HepG2 (cell line): Measurements from ENCODE around the gene LIM2. TPM values are rescaled to one million over a fixed set of nuclear protein-coding genes. Genes with fewer than 3 reads are reported as not detected.
A peak's percentile ranks its signal among the peaks of the same experiment; 100 is the strongest.

ENCODE experiments used
- CEBPB ChIP-seq: IDR thresholded peaks from 2 replicates; pipeline ENCODE4 v1.6.1; 2011; ENCODE audit warnings: low read depth, low read length, improper control_type of control experiment, borderline replicate concordance
- HNRNPL ChIP-seq: fragments of 200-400 bp; formaldehyde crosslinking; IDR thresholded peaks from 2 replicates; pipeline ENCODE4 v1.6.1; 2017; ENCODE audit warnings: mild to moderate bottlenecking, low read depth, low read length
- IKZF1 ChIP-seq: fragments of 450-650 bp; IDR thresholded peaks from 2 replicates; pipeline ENCODE4 v1.7.1; 2016
- KDM2A ChIP-seq: sonication (generic); formaldehyde crosslinking; IDR thresholded peaks from 2 replicates; pipeline ENCODE4 v1.4.0; 2020; ENCODE audit warnings: low read depth, missing genetic modification reagents, borderline replicate concordance
- KDM5B ChIP-seq: sonication (generic); formaldehyde crosslinking; IDR thresholded peaks from 2 replicates; pipeline ENCODE4 v1.4.0; 2020; ENCODE audit warnings: missing genetic modification reagents, mild to moderate bottlenecking, borderline replicate concordance
- MAFK ChIP-seq, 2 experiments: IDR thresholded peaks in 1 of 2; conservative IDR thresholded peaks in 1 of 2; 2 replicates each; pipeline ENCODE4 v1.6.1; 2011; ENCODE audit warnings: improper control_type of control experiment in 2 of 2, low read length in 2 of 2
- MTF2 ChIP-seq: sonication (generic); formaldehyde crosslinking; IDR thresholded peaks from 2 replicates; pipeline ENCODE4 v1.5.0; 2020; ENCODE audit warnings: missing genetic modification reagents, borderline replicate concordance
- PITX1 ChIP-seq: sonication (generic); formaldehyde crosslinking; IDR thresholded peaks from 2 replicates; pipeline ENCODE4 v1.5.1; 2020; ENCODE audit warnings: mild to moderate bottlenecking, missing genetic modification reagents
- TBX3 ChIP-seq: fragments of 450-650 bp; IDR thresholded peaks from 2 replicates; pipeline ENCODE4 v1.6.1; 2017; ENCODE audit warnings: antibody characterized with exemption, mild to moderate bottlenecking, inconsistent platforms, borderline replicate concordance
- TGIF2 ChIP-seq: IDR thresholded peaks from 2 replicates; pipeline ENCODE4 v1.6.1; 2016; ENCODE audit warnings: control low read depth, missing compliant biosample characterization
- TP53 ChIP-seq: sonication (generic); formaldehyde crosslinking; conservative IDR thresholded peaks from 2 replicates; pipeline ENCODE4 v1.4.0; 2020; ENCODE audit warnings: missing genetic modification reagents
- ZBTB21 ChIP-seq: sonication (generic); formaldehyde crosslinking; IDR thresholded peaks from 2 replicates; pipeline ENCODE4 v1.4.0; 2020; ENCODE audit warnings: missing genetic modification reagents
- ZEB1 ChIP-seq: IDR thresholded peaks from 2 replicates; pipeline ENCODE4 v1.6.1; 2012; ENCODE audit warnings: mild to moderate bottlenecking, low read depth, inconsistent platforms; ENCODE audit not compliant: insufficient replicate concordance
- ZFAT ChIP-seq: sonication (generic); formaldehyde crosslinking; conservative IDR thresholded peaks from 2 replicates; pipeline ENCODE4 v1.8.1; 2023; ENCODE audit warnings: missing genetic modification reagents, inconsistent platforms
- ZNF234 ChIP-seq: sonication (generic); formaldehyde crosslinking; conservative IDR thresholded peaks from 2 replicates; pipeline ENCODE4 v1.5.1; 2020; ENCODE audit warnings: mild to moderate bottlenecking, missing genetic modification reagents
- ZNF337 ChIP-seq: sonication (generic); formaldehyde crosslinking; IDR thresholded peaks from 2 replicates; pipeline ENCODE4 v1.5.1; 2020; ENCODE audit warnings: missing genetic modification reagents, low read depth, mild to moderate bottlenecking, borderline replicate concordance
- ZNF343 ChIP-seq: sonication (generic); formaldehyde crosslinking; IDR thresholded peaks from 2 replicates; pipeline ENCODE4 v1.4.0; 2020; ENCODE audit warnings: mild to moderate bottlenecking, missing genetic modification reagents
- ZNF484 ChIP-seq: sonication (generic); formaldehyde crosslinking; IDR thresholded peaks from 2 replicates; pipeline ENCODE4 v1.5.1; 2020; ENCODE audit warnings: mild to moderate bottlenecking, low read depth, missing genetic modification reagents, borderline replicate concordance
- ZNF674 ChIP-seq: sonication (generic); formaldehyde crosslinking; IDR thresholded peaks from 2 replicates; pipeline ENCODE4 v1.5.0; 2020; ENCODE audit warnings: low read depth, mild to moderate bottlenecking, missing genetic modification reagents
- ZNF781 ChIP-seq: sonication (generic); formaldehyde crosslinking; IDR thresholded peaks from 2 replicates; pipeline ENCODE4 v1.5.1; 2020; ENCODE audit warnings: borderline replicate concordance, mild to moderate bottlenecking, missing genetic modification reagents; ENCODE audit errors: not compliant biosample characterization
- ZSCAN31 ChIP-seq: sonication (generic); formaldehyde crosslinking; IDR thresholded peaks from 2 replicates; pipeline ENCODE4 v1.5.0; 2020; ENCODE audit warnings: low read depth, mild to moderate bottlenecking, missing genetic modification reagents
- polyA plus RNA-seq, 8 experiments: library from polyadenylated mRNA; depleted of rRNA in 3 of 8; stranded (reverse) in 7 of 8; unstranded in 1 of 8; fragments of >200 nt; fragmentation: Illumina TruSeq in 4 of 8; extraction: Trizol in 4 of 8; gene quantifications; 2 replicates each; pipeline versions ENCODE4 v1.2.1 to v1.2.3, GENCODE V29; 2011 to 2016; ENCODE audit warnings: low read depth in 4 of 8, missing spikeins in 1 of 8, mixed read lengths in 1 of 8; ENCODE audit not compliant: insufficient read depth in 1 of 8
- total RNA-seq, 5 experiments: library from RNA; depleted of rRNA; stranded (reverse); fragments of >200 nt; fragmentation: Illumina TruSeq; extraction: Trizol; gene quantifications; 2 replicates each; pipeline ENCODE4 v1.2.3, GENCODE V29; 2016; ENCODE audit warnings: low read depth in 1 of 5
- TF ChIP-seq, protein P1 (sequence below): IDR thresholded peaks from 2 replicates; pipeline ENCODE4 v1.6.1; 2016; ENCODE audit warnings: missing genetic modification reagents, missing compliant biosample characterization
- TF ChIP-seq, protein P2 (sequence below), 2 experiments: sonication (generic) in 1 of 2; formaldehyde crosslinking in 1 of 2; IDR thresholded peaks; 2 replicates each; pipeline versions ENCODE4 v1.5.1 to v1.6.1; 2011 to 2020; ENCODE audit warnings: borderline replicate concordance in 1 of 2, low read depth in 1 of 2, low read length in 1 of 2, mild to moderate bottlenecking in 1 of 2, missing genetic modification reagents in 1 of 2, moderate library complexity in 1 of 2
- TF ChIP-seq, protein P3 (sequence below): sonication (generic); formaldehyde crosslinking; IDR thresholded peaks from 2 replicates; pipeline ENCODE4 v1.5.1; 2020; ENCODE audit warnings: mild to moderate bottlenecking, missing genetic modification reagents, moderate library complexity

The LIM2 gene
- total and polyA plus RNA-seq, 2 of the 13 experiments (the other 11 are each of a cell fraction or from before 2014, with no cell fraction given): 1.3 TPM; not detected in 1

- TF ChIP-seq HNRNPL (0 out of 2 replicates have a peak, but pooled peaks have one; percentile 24), TBX3 (no peak), ZNF484 (CRISPR knock-in tag) (peak; percentile 55; the same call in 1 of the 2 replicates), IKZF1 (no peak), ZNF781 (peak; percentile 99), ZSCAN31 (CRISPR knock-in tag) (peak; percentile 96), TGIF2 (CRISPR knock-in tag) (peak; percentile 97), PITX1 (CRISPR knock-in tag) (peak; percentile 82), ZNF337 (CRISPR knock-in tag) (no peak; the same call in 1 of the 2 replicates), ZEB1 (no peak), MAFK (conservative IDR thresholded peaks at IDR 0.05 in 1 of 2, IDR thresholded peaks at IDR 0.05 in 1 of 2; ENCODE audit: low read length in 2 of 2) (no peak), CEBPB (no peak), ZNF674 (CRISPR knock-in tag) (no peak), ZNF234 (peak; percentile 86; the same call in 1 of the 2 replicates), TP53 (CRISPR knock-in tag) (peak; percentile 78), ZFAT (CRISPR knock-in tag) (peak; percentile 82; the same call in 1 of the 2 replicates), MTF2 (no peak), KDM2A (CRISPR knock-in tag) (peak; percentile 97), ZBTB21 (CRISPR knock-in tag) (peak; percentile 79; the same call in 1 of the 2 replicates), ZNF343 (CRISPR knock-in tag) (peak; percentile 88), KDM5B (CRISPR knock-in tag) (peak; percentile 92)
- TF ChIP-seq, protein P1, sequence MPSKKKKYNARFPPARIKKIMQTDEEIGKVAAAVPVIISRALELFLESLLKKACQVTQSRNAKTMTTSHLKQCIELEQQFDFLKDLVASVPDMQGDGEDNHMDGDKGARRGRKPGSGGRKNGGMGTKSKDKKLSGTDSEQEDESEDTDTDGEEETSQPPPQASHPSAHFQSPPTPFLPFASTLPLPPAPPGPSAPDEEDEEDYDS (CRISPR knock-in tag): peak; percentile 73
- TF ChIP-seq, protein P2, sequence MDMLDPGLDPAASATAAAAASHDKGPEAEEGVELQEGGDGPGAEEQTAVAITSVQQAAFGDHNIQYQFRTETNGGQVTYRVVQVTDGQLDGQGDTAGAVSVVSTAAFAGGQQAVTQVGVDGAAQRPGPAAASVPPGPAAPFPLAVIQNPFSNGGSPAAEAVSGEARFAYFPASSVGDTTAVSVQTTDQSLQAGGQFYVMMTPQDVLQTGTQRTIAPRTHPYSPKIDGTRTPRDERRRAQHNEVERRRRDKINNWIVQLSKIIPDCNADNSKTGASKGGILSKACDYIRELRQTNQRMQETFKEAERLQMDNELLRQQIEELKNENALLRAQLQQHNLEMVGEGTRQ (IDR thresholded peaks at IDR 0.05; ENCODE audit: low read depth, low read length): no peak
- TF ChIP-seq, protein P2 (CRISPR knock-in tag; IDR thresholded peaks at IDR 0.05; ENCODE audit: borderline replicate concordance): no peak
- TF ChIP-seq, protein P3, sequence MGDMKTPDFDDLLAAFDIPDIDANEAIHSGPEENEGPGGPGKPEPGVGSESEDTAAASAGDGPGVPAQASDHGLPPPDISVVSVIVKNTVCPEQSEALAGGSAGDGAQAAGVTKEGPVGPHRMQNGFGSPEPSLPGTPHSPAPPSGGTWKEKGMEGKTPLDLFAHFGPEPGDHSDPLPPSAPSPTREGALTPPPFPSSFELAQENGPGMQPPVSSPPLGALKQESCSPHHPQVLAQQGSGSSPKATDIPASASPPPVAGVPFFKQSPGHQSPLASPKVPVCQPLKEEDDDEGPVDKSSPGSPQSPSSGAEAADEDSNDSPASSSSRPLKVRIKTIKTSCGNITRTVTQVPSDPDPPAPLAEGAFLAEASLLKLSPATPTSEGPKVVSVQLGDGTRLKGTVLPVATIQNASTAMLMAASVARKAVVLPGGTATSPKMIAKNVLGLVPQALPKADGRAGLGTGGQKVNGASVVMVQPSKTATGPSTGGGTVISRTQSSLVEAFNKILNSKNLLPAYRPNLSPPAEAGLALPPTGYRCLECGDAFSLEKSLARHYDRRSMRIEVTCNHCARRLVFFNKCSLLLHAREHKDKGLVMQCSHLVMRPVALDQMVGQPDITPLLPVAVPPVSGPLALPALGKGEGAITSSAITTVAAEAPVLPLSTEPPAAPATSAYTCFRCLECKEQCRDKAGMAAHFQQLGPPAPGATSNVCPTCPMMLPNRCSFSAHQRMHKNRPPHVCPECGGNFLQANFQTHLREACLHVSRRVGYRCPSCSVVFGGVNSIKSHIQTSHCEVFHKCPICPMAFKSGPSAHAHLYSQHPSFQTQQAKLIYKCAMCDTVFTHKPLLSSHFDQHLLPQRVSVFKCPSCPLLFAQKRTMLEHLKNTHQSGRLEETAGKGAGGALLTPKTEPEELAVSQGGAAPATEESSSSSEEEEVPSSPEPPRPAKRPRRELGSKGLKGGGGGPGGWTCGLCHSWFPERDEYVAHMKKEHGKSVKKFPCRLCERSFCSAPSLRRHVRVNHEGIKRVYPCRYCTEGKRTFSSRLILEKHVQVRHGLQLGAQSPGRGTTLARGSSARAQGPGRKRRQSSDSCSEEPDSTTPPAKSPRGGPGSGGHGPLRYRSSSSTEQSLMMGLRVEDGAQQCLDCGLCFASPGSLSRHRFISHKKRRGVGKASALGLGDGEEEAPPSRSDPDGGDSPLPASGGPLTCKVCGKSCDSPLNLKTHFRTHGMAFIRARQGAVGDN (CRISPR knock-in tag): peak; percentile 69
These were observed 34.3 kb upstream of the LIM2 start (continued) for GRCh38 chr19:51422053-51422448.
